Limb (tissue), 2 donors: ENCODE measurements around the gene HFE.
"Not testable (repeated sequence)": the region's sequence is repeated elsewhere in the genome, so short reads cannot be mapped to it uniquely, and the experiment has no call there.

Experiments
- DNase-seq, 2 donors: peaks; one replicate each; pipeline ENCODE4 v3.0.0-alpha.2; 2016; ENCODE audit errors: extremely low spot score in 2 of 2

Gene HFE

GRCh38 chr6:26107935-26108334 lies 20.7 kb downstream of the HFE start:
- no peak for DNase-seq

- no peak for DNase-seq
Observed at GRCh38 chr6:26109772-26110171, 22.5 kb downstream of the HFE start.

GRCh38 chr6:26113570-26113969 lies 26.3 kb downstream of the HFE start:
- DNase-seq, result no peak

GRCh38 chr6:26115226-26115625 lies 28.0 kb downstream of the HFE start:
- DNase-seq, result no peak

GRCh38 chr6:26116267-26116666 lies 29.0 kb downstream of the HFE start:
- no peak for DNase-seq

- no peak for DNase-seq
Observed at GRCh38 chr6:26118999-26119398, 31.8 kb downstream of the HFE start.

- DNase-seq, result not testable (repeated sequence)
Observed at GRCh38 chr6:26120115-26120514, 32.9 kb downstream of the HFE start.

GRCh38 chr6:26120807-26121140 lies 33.5 kb downstream of the HFE start:
- no peak for DNase-seq

GRCh38 chr6:26121141-26122004 lies 34.1 kb downstream of the HFE start:
- DNase-seq, result no peak

- DNase-seq, result no peak
Observed at GRCh38 chr6:26122005-26122388, 34.8 kb downstream of the HFE start.

- DNase-seq, result peak in 1 of 2 donors; percentile 49
Observed at GRCh38 chr6:26122402-26122792, 35.2 kb downstream of the HFE start.

GRCh38 chr6:26122793-26123674 lies 35.8 kb downstream of the HFE start:
- DNase-seq, result peak; percentile 92 to 99

- peak in 1 of 2 donors; percentile 87 for DNase-seq
Observed at GRCh38 chr6:26123675-26123946, 36.4 kb downstream of the HFE start.

GRCh38 chr6:26123947-26124780 lies 36.9 kb downstream of the HFE start:
- peak; percentile 85 to 99 for DNase-seq

- peak in 1 of 2 donors; percentile 51 for DNase-seq
Observed at GRCh38 chr6:26124781-26125685, 37.8 kb downstream of the HFE start.

- DNase-seq, result peak in 1 of 2 donors; percentile 15
Observed at GRCh38 chr6:26126394-26127235, 39.4 kb downstream of the HFE start.

- no peak for DNase-seq
Observed at GRCh38 chr6:26128013-26128771, 41.0 kb downstream of the HFE start.

- no peak for DNase-seq
Observed at GRCh38 chr6:26129656-26130055, 42.4 kb downstream of the HFE start.

GRCh38 chr6:26130581-26131249 lies 43.5 kb downstream of the HFE start:
- no peak for DNase-seq
